Mesenchymal stem cell (in vitro differentiated cells and primary cell): ENCODE data around the gene PFN3.
A peak's percentile ranks its signal among the peaks of the same experiment; 100 is the strongest.

Source experiments
- DNase-seq: peaks from one replicate; pipeline ENCODE4 v3.0.0-alpha.2; 2013
- H2AFZ ChIP-seq: one replicate; pipeline ENCODE4 v1.6.1; 2013; ENCODE audit warnings: low read depth, mild to moderate bottlenecking, control low read depth, inconsistent platforms, low read length, moderate library complexity
- H2AK5ac ChIP-seq: 2 replicates; pipeline ENCODE4 v1.6.1; 2013; ENCODE audit warnings: low read length, moderate library complexity, mild to moderate bottlenecking, inconsistent platforms; ENCODE audit not compliant: severe bottlenecking
- H2BK120ac ChIP-seq: one replicate; pipeline ENCODE4 v1.6.1; 2013; ENCODE audit warnings: low read depth, mild to moderate bottlenecking, inconsistent platforms, low read length, moderate library complexity
- H2BK12ac ChIP-seq, 2 experiments: one replicate each; pipeline ENCODE4 v1.6.1; 2013; ENCODE audit warnings: inconsistent platforms in 2 of 2, low read length in 2 of 2, mild to moderate bottlenecking in 2 of 2, moderate library complexity in 2 of 2, control low read depth in 1 of 2
- H2BK15ac ChIP-seq: one replicate; pipeline ENCODE4 v1.6.1; 2013; ENCODE audit warnings: mild to moderate bottlenecking, low read depth, inconsistent platforms; ENCODE audit not compliant: poor library complexity, severe bottlenecking
- H2BK5ac ChIP-seq: 2 replicates; pipeline ENCODE4 v1.6.1; 2013; ENCODE audit warnings: low read depth, mild to moderate bottlenecking, low read length, control low read depth, inconsistent platforms; ENCODE audit not compliant: poor library complexity, severe bottlenecking
- H3K14ac ChIP-seq, 2 experiments: one replicate each; pipeline ENCODE4 v1.6.1; 2013; ENCODE audit warnings: inconsistent platforms in 2 of 2, low read length in 2 of 2, control low read depth in 1 of 2, mild to moderate bottlenecking in 1 of 2, moderate library complexity in 1 of 2
- H3K18ac ChIP-seq, 2 experiments: one replicate each; pipeline ENCODE4 v1.6.1; 2013; ENCODE audit warnings: inconsistent platforms in 2 of 2, low read length in 2 of 2, control low read depth in 1 of 2, low read depth in 1 of 2, mild to moderate bottlenecking in 1 of 2
- H3K23ac ChIP-seq, 2 experiments: one replicate each; pipeline ENCODE4 v1.6.1; 2013; ENCODE audit warnings: inconsistent platforms in 2 of 2, low read length in 2 of 2, mild to moderate bottlenecking in 2 of 2, moderate library complexity in 2 of 2, control low read depth in 1 of 2
- H3K27ac ChIP-seq: 2 replicates; pipeline ENCODE4 v1.5.1; 2013; ENCODE audit warnings: mild to moderate bottlenecking, moderate library complexity, low read length, control low read depth, inconsistent platforms; ENCODE audit not compliant: poor library complexity, severe bottlenecking
- H3K27me3 ChIP-seq, 2 experiments: 2 replicates each; pipeline versions ENCODE4 v1.6.1 to v1.7.0; 2013; ENCODE audit warnings: low read length in 2 of 2, mild to moderate bottlenecking in 2 of 2, moderate library complexity in 2 of 2, control low read depth in 1 of 2, inconsistent platforms in 1 of 2; ENCODE audit not compliant: control insufficient read depth in 1 of 2, insufficient read depth in 1 of 2
- H3K36me3 ChIP-seq, 2 experiments: 2 replicates each; pipeline versions ENCODE4 v1.6.1 to v1.7.0; 2013; ENCODE audit warnings: low read length in 2 of 2, control low read depth in 1 of 2, inconsistent platforms in 1 of 2, low read depth in 1 of 2, mild to moderate bottlenecking in 1 of 2; ENCODE audit not compliant: insufficient read depth in 2 of 2, control insufficient read depth in 1 of 2
- H3K4ac ChIP-seq, 2 experiments: one replicate each; pipeline ENCODE4 v1.6.1; 2013; ENCODE audit warnings: inconsistent platforms in 2 of 2, low read length in 2 of 2, mild to moderate bottlenecking in 2 of 2, moderate library complexity in 2 of 2, control low read depth in 1 of 2, low read depth in 1 of 2
- H3K4me1 ChIP-seq: 2 replicates; pipeline ENCODE4 v1.6.1; 2013; ENCODE audit warnings: low read depth, low read length, control low read depth; ENCODE audit not compliant: control insufficient read depth, insufficient read depth
- H3K4me2 ChIP-seq: 2 replicates; pipeline ENCODE4 v1.6.1; 2013; ENCODE audit warnings: low read length, mild to moderate bottlenecking, inconsistent platforms; ENCODE audit not compliant: poor library complexity, severe bottlenecking
- H3K4me3 ChIP-seq, 2 experiments: 2 replicates each; pipeline versions ENCODE4 v1.5.1 to v1.7.0; 2013; ENCODE audit warnings: low read length in 2 of 2, mild to moderate bottlenecking in 2 of 2, control low read depth in 1 of 2, low read depth in 1 of 2; ENCODE audit not compliant: insufficient read depth in 1 of 2
- H3K79me1 ChIP-seq: replicated peaks from 2 replicates; pipeline ENCODE4 v1.6.1; 2013; ENCODE audit warnings: mild to moderate bottlenecking, control low read depth, low read length, inconsistent platforms; ENCODE audit not compliant: poor library complexity, severe bottlenecking
- H3K9ac ChIP-seq: 2 replicates; pipeline ENCODE4 v1.7.0; 2013; ENCODE audit warnings: mild to moderate bottlenecking, low read length, moderate library complexity
- H3K9me3 ChIP-seq: 2 replicates; pipeline ENCODE4 v1.7.0; 2013; ENCODE audit warnings: mild to moderate bottlenecking, low read length; ENCODE audit not compliant: control insufficient read depth
- H4K8ac ChIP-seq: one replicate; pipeline ENCODE4 v1.6.1; 2013; ENCODE audit warnings: inconsistent platforms, mild to moderate bottlenecking, low read length, moderate library complexity
- H4K91ac ChIP-seq: one replicate; pipeline ENCODE4 v1.6.1; 2013; ENCODE audit warnings: mild to moderate bottlenecking, low read length, inconsistent platforms
- WGBS: methylation state at CpG from one replicate; pipeline ENCODE4 v1.1.7; 2013; ENCODE audit warnings: mixed read lengths; 5-methylcytosine and 5-hydroxymethylcytosine counted together

Gene PFN3

GRCh38 chr5:177443144-177443983, 42.9 kb upstream of the PFN3 start:
- Histone ChIP-seq H4K8ac (no peak overlapping the region), H3K4me3 (no peak overlapping the region), H2BK120ac (no peak overlapping the region), H3K4ac (no peak overlapping the region), H2AK5ac (no peak overlapping the region), H4K91ac (no peak overlapping the region), H3K4me1 (peaks cover 22% of the 10 kb centered on the region), H3K27me3 (peaks cover 0 to 10% of the 10 kb centered on the region in 2 experiments), H2BK15ac (no peak overlapping the region), H3K18ac (no peak overlapping the region), H3K9ac (no peak overlapping the region), H3K27ac (no peak overlapping the region), H3K36me3 (peaks cover 16 to 41% of the 10 kb centered on the region in 2 experiments), H3K23ac (no peak overlapping the region), H3K14ac (no peak overlapping the region), H2BK5ac (no peak overlapping the region), H2AFZ (no peak overlapping the region), H3K79me1 (no peaks in the 10 kb centered on the region), H2BK12ac (no peak overlapping the region), H3K9me3 (no peaks in the 10 kb centered on the region), H3K4me2 (no peak overlapping the region)
- 96% methylated on average over 15 of the region's 15 CpGs for WGBS
- no peak for DNase-seq

- Histone ChIP-seq H3K4me2 (no peak overlapping the region), H3K4ac (no peak overlapping the region), H2BK12ac (peak overlapping the region in 1 of 2 experiments; percentile 25), H3K23ac (no peak overlapping the region), H3K9ac (no peak overlapping the region), H3K9me3 (no peaks in the 10 kb centered on the region), H3K36me3 (peaks cover 25 to 49% of the 10 kb centered on the region in 2 experiments), H4K8ac (no peak overlapping the region), H2AK5ac (no peak overlapping the region), H2BK5ac (no peak overlapping the region), H3K4me1 (peaks cover 13% of the 10 kb centered on the region), H3K14ac (no peak overlapping the region), H4K91ac (no peak overlapping the region), H2BK15ac (no peak overlapping the region), H2BK120ac (no peak overlapping the region), H3K27me3 (peaks cover 0 to 10% of the 10 kb centered on the region in 2 experiments), H3K18ac (no peak overlapping the region), H3K4me3 (no peak overlapping the region), H3K27ac (no peak overlapping the region), H2AFZ (no peak overlapping the region), H3K79me1 (no peaks in the 10 kb centered on the region)
- no peak for DNase-seq
- 94% methylated on average over 20 of the region's 20 CpGs for WGBS
These were observed 41.8 kb upstream of the PFN3 start for GRCh38 chr5:177442066-177442826.

GRCh38 chr5:177440990-177441780, 40.7 kb upstream of the PFN3 start:
- no peak overlapping the region for H3K4me3 ChIP-seq
- no peak overlapping the region for H3K9ac ChIP-seq
- no peak overlapping the region for H3K4me2 ChIP-seq
- no peak overlapping the region for H3K27ac ChIP-seq
- WGBS, result 94% methylated on average over 23 of the region's 26 CpGs
- H2AK5ac ChIP-seq, result no peak overlapping the region
- H3K9me3 ChIP-seq, result no peaks in the 10 kb centered on the region
- no peak overlapping the region for H3K23ac ChIP-seq
- peaks cover 8% of the 10 kb centered on the region for H3K4me1 ChIP-seq
- no peak overlapping the region for H3K4ac ChIP-seq
- H2BK15ac ChIP-seq, result no peak overlapping the region
- no peak overlapping the region for H3K14ac ChIP-seq
- H2BK120ac ChIP-seq, result no peak overlapping the region
- H2AFZ ChIP-seq, result no peak overlapping the region
- peaks cover 31 to 56% of the 10 kb centered on the region in 2 experiments for H3K36me3 ChIP-seq
- H2BK12ac ChIP-seq, result no peak overlapping the region
- H4K8ac ChIP-seq, result no peak overlapping the region
- peaks cover 0 to 10% of the 10 kb centered on the region in 2 experiments for H3K27me3 ChIP-seq
- no peaks in the 10 kb centered on the region for H3K79me1 ChIP-seq
- no peak overlapping the region for H2BK5ac ChIP-seq
- no peak overlapping the region for H3K18ac ChIP-seq
- no peak overlapping the region for H4K91ac ChIP-seq
- no peak for DNase-seq
